K562 (cell line): ENCODE data around the gene ZNF12. TPM values are rescaled to one million over a fixed set of nuclear protein-coding genes. Genes with fewer than 3 reads are reported as not detected.

Experiments
- ATAC-seq: fragments of 200-7000 bp; cut with Tn5 transposase; 3 replicates; pipeline ENCODE4 v1.9.1; 2020; ENCODE audit warnings: moderate library complexity
- BruUV-seq: library from RNA; stranded (reverse); fragments of 400-500 nt; replicated peaks from 2 replicates; lab custom pipeline; 2021; lab: Mats Ljungman, UMichigan
- CTCF ChIA-PET: fragments of 300-600 bp; formaldehyde crosslinking; extraction: SDS; loops from one replicate; lab custom pipeline; 2021; ENCODE audit warnings: low intra/inter-chr PET ratio; lab: Yijun Ruan, JAX
- POLR2A ChIA-PET: fragments of 300-600, 350-650 bp; sonication (Branson Sonifier 250); formaldehyde crosslinking; extraction: SDS; loops from one replicate; lab custom pipeline; 2021; ENCODE audit warnings: antibody characterized with exemption, inconsistent platforms; lab: Yijun Ruan, JAX
- DNase-seq, 4 experiments: peaks; one replicate each; pipeline versions ENCODE4 v3.0.0 to v3.0.0-alpha.2; 2011 to 2018; ENCODE audit warnings: low spot score in 3 of 4, mixed read lengths in 3 of 4; ENCODE audit errors: extremely low read depth in 1 of 4
- FAIRE-seq: peaks from 2 replicates; lab custom pipeline; 2011; peaks lifted over from hg19 to GRCh38; lab: Jason Lieb, UNC
- H2AFZ ChIP-seq: 2 replicates; pipeline ENCODE4 v1.6.0; 2011; ENCODE audit warnings: low read depth, low read length, control low read depth, inconsistent platforms
- H3K27ac ChIP-seq: fragments of 200-600 bp; 3 replicates; pipeline ENCODE4 v1.8.0; 2011; ENCODE audit warnings: low read depth, mild to moderate bottlenecking, control low read depth, inconsistent platforms, low read length, moderate library complexity, mixed read lengths; ENCODE audit errors: extremely low read depth
- H3K27me3 ChIP-seq, 2 experiments: fragments of 300-600 bp in 1 of 2; 2 replicates in 1 of 2; 3 replicates in 1 of 2; pipeline versions ENCODE4 v1.6.0 to v1.8.0; 2011; ENCODE audit warnings: inconsistent platforms in 2 of 2, low read length in 2 of 2, mild to moderate bottlenecking in 1 of 2, mixed read lengths in 1 of 2, moderate library complexity in 1 of 2; ENCODE audit not compliant: control insufficient read depth in 2 of 2, insufficient read depth in 2 of 2
- H3K36me3 ChIP-seq: fragments of 300-600 bp; 3 replicates; pipeline ENCODE4 v1.8.0; 2011; ENCODE audit warnings: mild to moderate bottlenecking, low read length, inconsistent platforms; ENCODE audit not compliant: control insufficient read depth, insufficient read depth
- H3K4me1 ChIP-seq, 2 experiments: fragments of 200-600 bp in 1 of 2; replicated peaks in 1 of 2; 2 replicates in 1 of 2; 3 replicates in 1 of 2; pipeline versions ENCODE4 v1.5.1 to v1.8.0; 2011; ENCODE audit warnings: inconsistent platforms in 2 of 2, low read length in 2 of 2, mild to moderate bottlenecking in 1 of 2, mixed read lengths in 1 of 2, moderate library complexity in 1 of 2; ENCODE audit not compliant: control insufficient read depth in 2 of 2, insufficient read depth in 2 of 2
- H3K4me2 ChIP-seq: 2 replicates; pipeline ENCODE4 v1.6.1; 2011; ENCODE audit warnings: low read length, control low read depth, inconsistent platforms, mixed read lengths; ENCODE audit not compliant: insufficient read depth
- H3K4me3 ChIP-seq: fragments of 200-600 bp; sonication (generic), shearing (Covaris generic); 2 replicates; pipeline ENCODE4 v1.5.1; 2016; ENCODE audit warnings: control low read depth, inconsistent platforms
- H3K79me2 ChIP-seq: fragments of 200-600 bp; 3 replicates; pipeline ENCODE4 v1.8.0; 2011; ENCODE audit warnings: low read length, inconsistent platforms; ENCODE audit not compliant: control insufficient read depth, insufficient read depth
- H3K9ac ChIP-seq, 2 experiments: 2 replicates each; pipeline versions ENCODE4 v1.6.0 to v1.6.1; 2011; ENCODE audit warnings: low read depth in 2 of 2, low read length in 2 of 2, control low read depth in 1 of 2, inconsistent platforms in 1 of 2, mild to moderate bottlenecking in 1 of 2, mixed read lengths in 1 of 2; ENCODE audit not compliant: insufficient read depth in 1 of 2
- H3K9me1 ChIP-seq: one replicate; pipeline ENCODE4 v1.6.0; 2011; ENCODE audit warnings: inconsistent platforms, mild to moderate bottlenecking, low read length, moderate library complexity; ENCODE audit not compliant: control insufficient read depth, insufficient read depth
- H3K9me3 ChIP-seq: replicated peaks from 2 replicates; pipeline ENCODE4 v1.5.1; 2011; ENCODE audit warnings: low read depth, low read length, inconsistent platforms; ENCODE audit not compliant: control insufficient read depth, insufficient read depth
- H4K20me1 ChIP-seq: replicated peaks from 2 replicates; pipeline ENCODE4 v1.6.1; 2011; ENCODE audit warnings: low read length, inconsistent platforms, mixed read lengths; ENCODE audit not compliant: control insufficient read depth, insufficient read depth
- DMBX1 ChIP-seq: fragments of 250-450 bp; sonication (Bioruptor Pico); IDR thresholded peaks from 2 replicates; pipeline ENCODE4 v1.8.0; 2022; ENCODE audit warnings: inconsistent platforms, mild to moderate bottlenecking, moderate library complexity, borderline replicate concordance
- EGR1 ChIP-seq: fragments of 450-650 bp; conservative IDR thresholded peaks from 2 replicates; pipeline ENCODE4 v1.6.1; 2017; ENCODE audit warnings: mild to moderate bottlenecking
- EP400 ChIP-seq: fragments of 450-650 bp; IDR thresholded peaks from 2 replicates; pipeline ENCODE4 v1.6.1; 2017; ENCODE audit warnings: antibody characterized with exemption, mild to moderate bottlenecking, moderate library complexity
- FIP1L1 ChIP-seq: fragments of 200-400 bp; formaldehyde crosslinking; IDR thresholded peaks from 2 replicates; pipeline ENCODE4 v1.6.1; 2018; ENCODE audit warnings: mild to moderate bottlenecking, low read depth, low read length; ENCODE audit not compliant: poor library complexity, severe bottlenecking
- GABPA ChIP-seq: fragments of 200-800 bp; sonication (Bioruptor generic); conservative IDR thresholded peaks from 2 replicates; pipeline ENCODE4 v1.6.1; 2016; ENCODE audit warnings: low read depth, missing genetic modification characterization, missing compliant biosample characterization
- HCFC1 ChIP-seq: IDR thresholded peaks from 2 replicates; pipeline ENCODE4 v1.6.1; 2012; ENCODE audit warnings: low read depth, low read length, improper control_type of control experiment
- MTF1 ChIP-seq: fragments of 250-450 bp; sonication (Bioruptor Pico); IDR thresholded peaks from 2 replicates; pipeline ENCODE4 v1.9.0; 2021; ENCODE audit warnings: moderate library complexity, mild to moderate bottlenecking, inconsistent platforms, borderline replicate concordance
- MYNN ChIP-seq, 2 experiments: sonication (generic); formaldehyde crosslinking in 1 of 2; IDR thresholded peaks; 2 replicates each; pipeline versions ENCODE4 v1.5.0 to v1.6.1; 2016 to 2020; ENCODE audit warnings: antibody characterized with exemption in 1 of 2, missing genetic modification reagents in 1 of 2
- NCOA1 ChIP-seq: fragments of 450-650 bp; IDR thresholded peaks from 2 replicates; pipeline ENCODE4 v1.6.1; 2016; ENCODE audit warnings: low read depth
- NCOA2 ChIP-seq, 2 experiments: fragments of 450-650 bp; IDR thresholded peaks; 2 replicates each; pipeline ENCODE4 v1.6.1; 2018; ENCODE audit warnings: mild to moderate bottlenecking in 2 of 2, moderate library complexity in 1 of 2; ENCODE audit not compliant: partially characterized antibody in 2 of 2
- NCOA4 ChIP-seq: fragments of 450-650 bp; IDR thresholded peaks from 2 replicates; pipeline ENCODE4 v1.6.1; 2018; ENCODE audit warnings: mild to moderate bottlenecking; ENCODE audit not compliant: partially characterized antibody
- NR2F6 ChIP-seq: fragments of 450-650 bp; formaldehyde crosslinking; IDR thresholded peaks from 2 replicates; pipeline ENCODE4 v1.4.0; 2020; ENCODE audit warnings: mild to moderate bottlenecking
- NR3C1 ChIP-seq: sonication (generic); formaldehyde crosslinking; IDR thresholded peaks from 2 replicates; pipeline ENCODE4 v1.8.1; 2022; ENCODE audit warnings: missing genetic modification reagents
- SAP30 ChIP-seq: fragments of 200-600 bp; sonication (generic); IDR thresholded peaks from 2 replicates; pipeline ENCODE4 v1.6.1; 2012; ENCODE audit warnings: borderline replicate concordance, low read depth, mild to moderate bottlenecking, moderate library complexity, low read length, control low read depth, inconsistent platforms; ENCODE audit not compliant: insufficient read depth, poor library complexity, severe bottlenecking
- SIN3B ChIP-seq: fragments of 450-650 bp; IDR thresholded peaks from 2 replicates; pipeline ENCODE4 v1.6.1; 2017; ENCODE audit warnings: low read depth, mild to moderate bottlenecking, moderate library complexity
- SRF ChIP-seq, 2 experiments: fragments of 250-450, 450-650 bp in 1 of 2; sonication (Bioruptor Pico) in 1 of 2; sonication (generic) in 1 of 2; formaldehyde crosslinking; IDR thresholded peaks; 2 replicates each; pipeline versions ENCODE4 v1.5.0 to v1.5.1; 2020 to 2022; ENCODE audit warnings: mild to moderate bottlenecking in 1 of 2, missing genetic modification reagents in 1 of 2
- TBP ChIP-seq: optimal IDR thresholded peaks from 2 replicates; pipeline ENCODE3; 2011; ENCODE audit warnings: low read depth, low read length, improper control_type of control experiment
- ZNF583 ChIP-seq: fragments of 250-450 bp; sonication (Bioruptor Pico); IDR thresholded peaks from 2 replicates; pipeline ENCODE4 v1.4.0; 2020
- ZZZ3 ChIP-seq: fragments of 450-650 bp; IDR thresholded peaks from 2 replicates; pipeline ENCODE4 v1.6.1; 2016; ENCODE audit warnings: antibody characterized with exemption, mild to moderate bottlenecking, moderate library complexity
- WGBS: fragments of 100-300 bp; shearing (Covaris generic); methylation state at CpG from one replicate; pipeline ENCODE4 v1.1.6; 2016; ENCODE audit warnings: low coverage, mixed read lengths; ENCODE audit not compliant: insufficient coverage; ENCODE audit errors: missing lambda C conversion rate; 5-methylcytosine and 5-hydroxymethylcytosine counted together
- in situ Hi-C: fragments of 300-500 bp; cut with MboI; formaldehyde crosslinking; loops from 4 replicates; pipeline ENCODE4 v1.15.0; 2018; ENCODE audit warnings: inconsistent platforms, mixed read lengths
- intact Hi-C: fragments of 100-400 bp; cut with micrococcal nuclease; formaldehyde crosslinking; loops from 2 replicates; pipeline ENCODE4 v1.14.2; 2022
- polyA plus RNA-seq, 8 experiments: library from polyadenylated mRNA; depleted of rRNA in 4 of 8; stranded (reverse) in 5 of 8; unstranded in 3 of 8; fragments of >200 nt; fragmentation: Nextera tagmentation in 2 of 8; fragmentation: Illumina TruSeq in 1 of 8; extraction: Ambion mirVana in 2 of 8; extraction: Trizol in 1 of 8; gene quantifications; 2 replicates each; pipeline versions ENCODE4 v1.2.1 to v1.2.3, GENCODE V29; 2011 to 2014; ENCODE audit warnings: inconsistent platforms in 1 of 8, missing spikeins in 1 of 8
- total RNA-seq, 7 experiments: library from RNA; depleted of rRNA in 6 of 7; stranded (reverse); fragments of >200 nt in 6 of 7; fragmentation: Illumina TruSeq in 2 of 7; extraction: Trizol in 2 of 7; gene quantifications; 2 replicates each; pipeline versions ENCODE4 v1.2.1 to v1.2.3, GENCODE V29; 2011 to 2021; ENCODE audit warnings: low replicate concordance in 1 of 7
- TF ChIP-seq, protein P1 (sequence below), 2 experiments: fragments of 250-450 bp in 1 of 2; fragments of 450-650 bp in 1 of 2; sonication (Bioruptor Pico) in 1 of 2; IDR thresholded peaks; 2 replicates each; pipeline versions ENCODE4 v1.6.1 to v1.8.0; 2016 to 2021; ENCODE audit warnings: mild to moderate bottlenecking in 2 of 2, moderate library complexity in 2 of 2, missing compliant biosample characterization in 1 of 2, missing genetic modification characterization in 1 of 2

Gene ZNF12
- total and polyA plus RNA-seq, 9 of the 15 experiments (the other 6 are each of a cell fraction or from before 2014, with no cell fraction given), result 5.8 to 32.3 (median 18.9) TPM

DNA sequence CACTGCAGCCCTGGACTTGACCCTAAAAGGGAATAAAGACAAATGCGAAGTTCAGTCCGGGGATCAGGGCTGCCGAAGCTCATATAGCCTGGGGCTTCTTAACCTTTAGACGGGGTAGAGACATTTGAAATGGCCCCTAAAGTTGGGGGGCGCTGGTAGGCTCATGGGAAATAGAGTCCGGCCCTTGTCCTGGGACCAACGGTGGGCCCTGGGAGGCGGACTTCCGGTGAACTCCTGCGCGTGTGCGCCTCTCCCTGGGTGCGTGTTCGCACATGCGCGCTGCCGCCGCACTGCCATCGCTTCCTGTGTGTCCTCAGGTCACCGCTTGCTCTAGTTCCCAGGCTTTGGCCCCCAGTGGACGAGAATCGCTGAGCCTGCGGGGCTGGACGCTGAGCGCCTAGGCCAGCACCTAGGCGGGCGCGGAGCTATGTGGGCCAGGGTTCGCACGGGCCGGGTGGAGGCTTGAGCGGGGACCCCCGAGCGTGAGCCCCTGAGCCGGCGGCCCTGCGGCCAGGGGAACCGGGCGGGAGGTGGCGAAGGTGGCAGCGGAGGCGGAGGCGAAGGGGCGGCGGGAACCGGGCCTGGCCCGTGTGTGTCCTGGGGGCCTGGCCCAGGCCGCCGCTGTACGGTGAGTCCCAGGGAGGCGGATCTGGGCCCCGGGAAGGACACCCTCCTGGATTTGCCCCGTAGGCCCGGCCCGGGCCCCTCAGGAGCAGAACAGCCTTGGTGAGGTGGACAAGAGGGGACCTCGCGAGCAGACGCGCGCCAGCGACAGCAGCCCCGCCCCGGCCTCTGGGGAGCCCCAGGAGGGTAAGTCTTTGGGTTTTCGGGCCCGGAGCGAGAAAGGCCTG is 23.0 kb upstream of the ZNF12 start:
- TSS peak; percentile 60 for BruUV-seq
- Histone ChIP-seq H2AFZ (peak overlapping the region; percentile 93), H4K20me1 (no peaks in the 10 kb centered on the region), H3K9me1 (no peaks in the 10 kb centered on the region), H3K27me3 (no peaks in the 10 kb centered on the region; a peak in 1 of 5 replicates), H3K36me3 (peaks cover 25% of the 10 kb centered on the region; the same call in 2 of the 3 replicates), H3K4me3 (peak overlapping the region; percentile 84), H3K4me1 (peaks cover 0 to 14% of the 10 kb centered on the region in 2 experiments; a peak in 3 of 5 replicates), H3K9me3 (no peaks in the 10 kb centered on the region), H3K79me2 (peaks cover 22% of the 10 kb centered on the region), H3K9ac (peak overlapping the region; percentile 89 to 94), H3K4me2 (peak overlapping the region; percentile 78), H3K27ac (peak overlapping the region; percentile 77)
- DNase-seq, result peak; percentile 92 to 97 (median 94)
- FAIRE-seq, result peak; percentile 89
- in situ Hi-C loops (loop anchor here (5.0 kb wide), 1 partner anchor 1682 kb away; the partner anchor contains the start of gene RBAK), intact Hi-C loops (no loop called here)
- CTCF ChIA-PET, result no interaction called here
- 2% methylated on average over 55 of the region's 66 CpGs for WGBS
- ATAC-seq, result peak; percentile 99
- POLR2A ChIA-PET, result no interaction called here
- TF ChIP-seq SAP30, result peak; percentile 60
- peak; percentile 48; the same call in 1 of the 2 replicates for TF ChIP-seq SIN3B
- peak; percentile 52 for TF ChIP-seq TBP
- TF ChIP-seq FIP1L1, result peak; percentile 82
- peak; percentile 87 for TF ChIP-seq GABPA (tag)
- TF ChIP-seq SRF (CRISPR knock-in tag; IDR thresholded peaks at IDR 0.05), result peak in 1 of 2 experiments; percentile 53; a peak in 1 of 4 replicates
- TF ChIP-seq MTF1 (CRISPR knock-in tag), result no peak
- peak; percentile 60; the same call in 1 of the 2 replicates for TF ChIP-seq DMBX1 (CRISPR knock-in tag)
- TF ChIP-seq NR3C1 (CRISPR knock-in tag), result no peak
- no peak for TF ChIP-seq NR2F6 (CRISPR knock-in tag)
- no peak for TF ChIP-seq NCOA1
- TF ChIP-seq HCFC1, result peak; percentile 72
- peak; percentile 77 for TF ChIP-seq EP400
- 0 out of 2 replicates have a peak, but pooled peaks have one; percentile 31 for TF ChIP-seq ZNF583
- TF ChIP-seq EGR1, result no peak; the same call in 1 of the 2 replicates
- TF ChIP-seq, protein P1, sequence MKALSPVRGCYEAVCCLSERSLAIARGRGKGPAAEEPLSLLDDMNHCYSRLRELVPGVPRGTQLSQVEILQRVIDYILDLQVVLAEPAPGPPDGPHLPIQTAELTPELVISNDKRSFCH (CRISPR knock-in tag; IDR thresholded peaks at IDR 0.05), result no peak
- TF ChIP-seq, protein P1 (tag; IDR thresholded peaks at IDR 0.05), result 0 out of 2 replicates have a peak, but pooled peaks have one; percentile 42
- TF ChIP-seq NCOA2 (IDR thresholded peaks at IDR 0.05; ENCODE audit: partially characterized antibody in 2 of 2), result peak in 1 of 2 experiments; percentile 88
- TF ChIP-seq MYNN (IDR thresholded peaks at IDR 0.05), result peak; percentile 30; the same call in 1 of the 2 replicates
- TF ChIP-seq MYNN (CRISPR knock-in tag; IDR thresholded peaks at IDR 0.05), result no peak
- TF ChIP-seq NCOA4, result no peak
- peak; percentile 24; the same call in 1 of the 2 replicates for TF ChIP-seq ZZZ3
